Spleen (tissue), 11 donors: ENCODE data around the gene XPOT. TPM values are rescaled to one million over a fixed set of nuclear protein-coding genes. Genes with fewer than 3 reads are reported as not detected.

ENCODE experiments used
- DNase-seq: peaks from one replicate; pipeline ENCODE4 v3.0.0-alpha.2; 2020
- H3K27ac ChIP-seq, 8 donors: fragments of 200-600 bp; sonication (generic) in 7 of 8; 1 replicate in 4 of 8; 2 replicates in 4 of 8; pipeline versions ENCODE4 v1.5.0 to v1.8.0; 2016 to 2021; ENCODE audit warnings: inconsistent platforms in 4 of 8, mild to moderate bottlenecking in 4 of 8, moderate library complexity in 1 of 8
- H3K27me3 ChIP-seq, 7 donors: fragments of 200-600 bp; sonication (generic) in 6 of 7; replicated peaks in 1 of 7; 1 replicate in 4 of 7; 2 replicates in 3 of 7; pipeline versions ENCODE4 v1.5.0 to v1.8.0; 2016 to 2021; ENCODE audit warnings: inconsistent platforms in 3 of 7, mild to moderate bottlenecking in 1 of 7
- H3K36me3 ChIP-seq, 6 donors: fragments of 200-600 bp; sonication (generic) in 5 of 6; 1 replicate in 4 of 6; 2 replicates in 2 of 6; pipeline versions ENCODE4 v1.5.0 to v1.8.0; 2016 to 2021; ENCODE audit warnings: inconsistent platforms in 2 of 6
- H3K4me1 ChIP-seq, 6 donors: fragments of 200-600 bp; sonication (generic) in 5 of 6; 1 replicate in 3 of 6; 2 replicates in 3 of 6; pipeline versions ENCODE4 v1.5.0 to v1.8.0; 2016 to 2021; ENCODE audit warnings: inconsistent platforms in 3 of 6
- H3K4me3 ChIP-seq, 8 donors: fragments of 200-600 bp; sonication (generic) in 7 of 8; 1 replicate in 4 of 8; 2 replicates in 4 of 8; pipeline versions ENCODE4 v1.5.0 to v1.8.0; 2016 to 2021; ENCODE audit warnings: inconsistent platforms in 4 of 8, mild to moderate bottlenecking in 4 of 8, moderate library complexity in 2 of 8
- H3K9me3 ChIP-seq, 8 donors: fragments of 200-600 bp; sonication (generic) in 7 of 8; 1 replicate in 4 of 8; 2 replicates in 4 of 8; pipeline versions ENCODE4 v1.5.0 to v1.8.0; 2016 to 2021; ENCODE audit warnings: inconsistent platforms in 4 of 8
- CTCF ChIP-seq, 11 experiments: fragments of 200-600 bp in 7 of 11; fragments of 450-650 bp in 4 of 11; sonication (generic) in 4 of 11; IDR thresholded peaks in 8 of 11; conservative IDR thresholded peaks in 3 of 11; 1 replicate in 7 of 11; 2 replicates in 4 of 11; pipeline versions ENCODE4 v1.4.0 to v1.8.0; 2016 to 2021; ENCODE audit warnings: antibody characterized with exemption in 11 of 11, inconsistent platforms in 4 of 11, mild to moderate bottlenecking in 1 of 11
- POLR2A ChIP-seq, 3 donors: fragments of 450-650 bp; IDR thresholded peaks; one replicate each; pipeline ENCODE4 v1.5.1; 2017; ENCODE audit warnings: antibody characterized with exemption in 3 of 3, mild to moderate bottlenecking in 1 of 3
- POLR2AphosphoS5 ChIP-seq, 3 donors: sonication (generic); formaldehyde crosslinking; IDR thresholded peaks; one replicate each; pipeline ENCODE4 v1.5.1; 2017; ENCODE audit warnings: antibody characterized with exemption in 3 of 3
- WGBS, 5 donors: extraction: QIAGEN DNeasy Blood & Tissue Kit in 3 of 5; methylation state at CpG; one replicate each; pipeline versions ENCODE4 v1.1.5 to v1.1.7; 2013 to 2018; 5-methylcytosine and 5-hydroxymethylcytosine counted together
- intact Hi-C: fragments of 100-400 bp; cut with DNase I; formaldehyde crosslinking; loops from one replicate; pipeline ENCODE4 v1.15.0; 2023; ENCODE audit warnings: low total_unique reads
- polyA plus RNA-seq, 3 donors: library from polyadenylated mRNA; stranded (reverse); fragments of 200-250 nt; gene quantifications; one replicate each; pipeline ENCODE4 v1.2.1, GENCODE V29; 2013
- total RNA-seq, 7 donors: library from RNA; depleted of rRNA in 3 of 7; stranded (reverse); fragments of >200 nt in 3 of 7; fragmentation: NEBNext Ultra II Directional in 4 of 7; extraction: Animal tissue kit (Norgen Biotek cat#: 25700) in 4 of 7; gene quantifications; one replicate each; pipeline versions ENCODE4 v1.1.0 to v1.2.1, GENCODE V29; 2016 to 2021
- donor health status: healthy with polysubstance abuse.
- donor health status: DM: no; HTN: no; CAD: no; lungs with moderate emphysema.
- donor health status: DM: no; HTN: no; CAD: no.
- donor health status: Bipolar disorder and iron deficiency.
- donor health status: healthy.
- donor health status: DM: no; HTN: no; CAD: no.
- donor health status: DM: yes; HTN: yes; CAD: no.

The XPOT gene
- total and polyA plus RNA-seq, 10 donors, result 11.1 to 50.3 (median 43.1) TPM

GRCh38 chr12:64402181-64402580 lies 2.0 kb upstream of the XPOT start:
- Histone ChIP-seq H3K4me1 (peaks cover 6 to 31% (median 18%) of the 10 kb centered on the region in 6 donors), H3K9me3 (no peaks in the 10 kb centered on the region), H3K36me3 (no peaks in the 10 kb centered on the region), H3K27ac (no peak overlapping the region), H3K4me3 (no peak overlapping the region), H3K27me3 (no peaks in the 10 kb centered on the region)
- WGBS, 5 donors, result 88 to 95% (median 91%) methylated on average over 5 of the region's 5 CpGs
- DNase-seq, result no peak
- intact Hi-C loops, result loop anchor here (10.0 kb wide), 1 partner anchor 53 kb away; the partner anchor contains the start of gene TBK1
- no peak for TF ChIP-seq POLR2AphosphoS5 (IDR thresholded peaks at IDR 0.05)
- no peak for TF ChIP-seq POLR2A (IDR thresholded peaks at IDR 0.05)
- no peak for TF ChIP-seq CTCF (IDR thresholded peaks at IDR 0.05 in 8 of 11, conservative IDR thresholded peaks at IDR 0.05 in 3 of 11)

- Histone ChIP-seq H3K36me3 (peaks cover 0 to 3% (median 0%) of the 10 kb centered on the region in 6 donors), H3K9me3 (no peaks in the 10 kb centered on the region), H3K4me1 (peaks cover 6 to 37% (median 18%) of the 10 kb centered on the region in 6 donors), H3K27ac (peak overlapping the region; percentile 92 to 98 (median 97)), H3K27me3 (no peaks in the 10 kb centered on the region), H3K4me3 (peak overlapping the region; percentile 73 to 97 (median 92))
- no peak for DNase-seq
- TF ChIP-seq CTCF (IDR thresholded peaks at IDR 0.05 in 8 of 11, conservative IDR thresholded peaks at IDR 0.05 in 3 of 11), result no peak
- TF ChIP-seq POLR2A (IDR thresholded peaks at IDR 0.05), result peak in 2 of 3 donors; percentile 5 to 25
- TF ChIP-seq POLR2AphosphoS5 (IDR thresholded peaks at IDR 0.05), result peak in 2 of 3 donors; percentile 76 to 87
- WGBS, 5 donors, result 0 to 3% (median 1%) methylated on average over 9 to 78 of the region's 78 CpGs
- intact Hi-C loops, result loop anchor here (10.0 kb wide), 1 partner anchor 50 kb away; the partner anchor contains the start of gene TBK1
Observed at GRCh38 chr12:64404470-64405256, 471 bp downstream of the XPOT start.

DNA sequence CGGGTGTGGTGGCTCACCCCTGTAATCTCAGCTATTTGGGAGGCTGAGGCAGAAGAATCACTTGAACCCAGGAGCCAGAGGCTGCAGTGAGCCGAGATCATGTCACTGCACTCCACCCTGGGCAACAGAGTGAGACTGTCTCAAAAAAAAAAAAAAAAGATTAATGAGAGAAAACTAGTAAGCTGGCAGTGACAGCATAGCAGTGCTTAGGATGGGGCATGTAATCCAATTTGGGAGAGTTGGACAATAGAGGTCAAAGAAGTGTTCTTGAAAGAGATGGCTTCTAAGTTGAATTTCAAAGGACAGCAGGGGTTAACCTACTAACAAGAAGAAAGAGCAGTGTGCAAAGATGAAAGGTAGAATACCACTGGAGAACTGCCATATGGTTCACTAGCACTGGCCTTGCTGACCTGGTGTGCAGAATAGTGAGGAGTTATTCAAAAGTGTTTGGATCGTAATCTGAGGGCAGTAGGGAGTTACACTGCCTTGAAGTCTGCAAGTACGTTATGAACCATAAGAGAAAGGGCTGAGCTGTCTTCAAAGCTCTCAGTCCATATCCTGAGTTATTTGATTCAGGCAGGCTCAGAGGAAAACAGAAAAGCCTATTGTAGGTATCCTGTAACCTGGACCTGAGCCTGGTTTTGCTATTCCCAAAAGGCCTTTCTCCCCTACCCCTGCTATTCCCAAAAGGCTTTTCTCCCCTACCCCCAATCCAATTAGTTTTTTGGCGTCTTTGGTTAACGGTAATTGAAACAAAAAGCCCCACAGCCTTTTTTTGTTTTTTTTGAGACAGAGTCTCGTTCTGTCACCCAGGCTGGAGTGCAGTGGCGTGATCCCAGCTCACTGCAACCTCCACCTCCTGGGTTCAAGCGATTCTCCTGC lies 3.4 kb downstream of the XPOT start:
- Histone ChIP-seq H3K27me3 (no peaks in the 10 kb centered on the region), H3K9me3 (no peaks in the 10 kb centered on the region), H3K27ac (no peak overlapping the region), H3K4me3 (no peak overlapping the region), H3K36me3 (peaks cover 0 to 32% (median 15%) of the 10 kb centered on the region in 6 donors), H3K4me1 (peaks cover 6 to 37% (median 18%) of the 10 kb centered on the region in 6 donors)
- intact Hi-C loops, result loop anchor here (10.0 kb wide), 1 partner anchor 47 kb away; the partner anchor contains the start of gene TBK1
- DNase-seq, result no peak
- 81 to 87% (median 87%) methylated on average over 9 of the region's 9 CpGs for WGBS, 5 donors
- TF ChIP-seq POLR2AphosphoS5 (IDR thresholded peaks at IDR 0.05) (no peak), CTCF (IDR thresholded peaks at IDR 0.05 in 8 of 11, conservative IDR thresholded peaks at IDR 0.05 in 3 of 11) (no peak), POLR2A (IDR thresholded peaks at IDR 0.05) (no peak)
